Colonic mucosa (tissue), 4 donors: ENCODE results near the gene ANO7. TPM values are rescaled to one million over a fixed set of nuclear protein-coding genes. Genes with fewer than 3 reads are reported as not detected.

ENCODE experiments used
- DNase-seq: peaks from one replicate; pipeline ENCODE4 v3.0.0-alpha.2; 2020
- H3K27ac ChIP-seq: fragments of 200-600 bp; one replicate; pipeline ENCODE4 v1.8.0; 2021
- H3K27me3 ChIP-seq: fragments of 200-600 bp; one replicate; pipeline ENCODE4 v1.8.0; 2021
- H3K36me3 ChIP-seq: fragments of 200-600 bp; one replicate; pipeline ENCODE4 v1.8.0; 2021
- H3K4me1 ChIP-seq: fragments of 200-600 bp; one replicate; pipeline ENCODE4 v1.8.0; 2021; ENCODE audit warnings: mild to moderate bottlenecking
- H3K4me3 ChIP-seq: fragments of 200-600 bp; one replicate; pipeline ENCODE4 v1.8.0; 2021
- H3K9ac ChIP-seq, 2 donors: one replicate each; pipeline ENCODE4 v1.7.0; 2013; ENCODE audit warnings: control low read depth in 2 of 2, low read depth in 2 of 2, low read length in 2 of 2
- H3K9me3 ChIP-seq: fragments of 200-600 bp; one replicate; pipeline ENCODE4 v1.8.0; 2021
- CTCF ChIP-seq: fragments of 200-600 bp; IDR thresholded peaks from one replicate; pipeline ENCODE4 v1.8.0; 2022; ENCODE audit warnings: antibody characterized with exemption, mild to moderate bottlenecking
- intact Hi-C: fragments of 100-400 bp; cut with DNase I; formaldehyde crosslinking; loops from one replicate; pipeline ENCODE4 v1.14.1; 2022
- total RNA-seq, 2 donors: library from RNA; stranded (reverse); fragmentation: NEBNext Ultra II Directional in 1 of 2; extraction: Animal tissue kit (Norgen Biotek cat#: 25700) in 1 of 2; gene quantifications; one replicate each; pipeline ENCODE4 v1.2.1, GENCODE V29; 2021
- donor health status: healthy.
- donor health status: DM: no; HTN: no; CAD: no.
- donor health status: DM: no; HTN: no; CAD: no.

The ANO7 gene
- total RNA-seq, 2 donors from 2014 or later: 41.4 to 55.0 TPM

GRCh38 chr2:241271706-241272302 is 83.3 kb downstream of the ANO7 start:
- Histone ChIP-seq H3K9me3 (no peaks in the 10 kb centered on the region), H3K4me3 (peak overlapping the region; percentile 97), H3K27me3 (no peaks in the 10 kb centered on the region), H3K36me3 (no peaks in the 10 kb centered on the region), H3K27ac (peak overlapping the region; percentile 85), H3K9ac (peak overlapping the region; percentile 78 to 88), H3K4me1 (peaks cover 11% of the 10 kb centered on the region)
- TF ChIP-seq CTCF: no peak
- DNase-seq: peak; percentile 90
- intact Hi-C loops: loop anchor here (2.0 kb wide), 1 partner anchor 43 kb away; the partner anchor contains the start of genes HDLBP and SEPTIN2

GRCh38 chr2:241272303-241273209 is 84.1 kb downstream of the ANO7 start:
- Histone ChIP-seq H3K4me3 (peak overlapping the region; percentile 97), H3K4me1 (peaks cover 11% of the 10 kb centered on the region), H3K9ac (peak overlapping the region; percentile 78 to 88), H3K36me3 (no peaks in the 10 kb centered on the region), H3K9me3 (no peaks in the 10 kb centered on the region), H3K27ac (peak overlapping the region; percentile 85), H3K27me3 (no peaks in the 10 kb centered on the region)
- DNase-seq: peak; percentile 76
- TF ChIP-seq CTCF: no peak
- intact Hi-C loops: loop anchor here (2.0 kb wide), 1 partner anchor 42 kb away; the partner anchor contains the start of genes HDLBP and SEPTIN2

- Histone ChIP-seq H3K36me3 (no peaks in the 10 kb centered on the region), H3K9me3 (no peaks in the 10 kb centered on the region), H3K27ac (peak overlapping the region; percentile 85), H3K9ac (peak overlapping the region; percentile 62 to 88), H3K4me1 (peaks cover 11% of the 10 kb centered on the region), H3K27me3 (no peaks in the 10 kb centered on the region), H3K4me3 (peak overlapping the region; percentile 97)
- DNase-seq: no peak
- intact Hi-C loops: loop anchor here (2.0 kb wide), 1 partner anchor 41 kb away; the partner anchor contains the start of genes HDLBP and SEPTIN2
- TF ChIP-seq CTCF: no peak
Observed at GRCh38 chr2:241273210-241274020, 84.9 kb downstream of the ANO7 start.

GRCh38 chr2:241274127-241274526 is 85.7 kb downstream of the ANO7 start:
- Histone ChIP-seq H3K4me3 (no peak overlapping the region), H3K9ac (no peak overlapping the region), H3K9me3 (no peaks in the 10 kb centered on the region), H3K27me3 (no peaks in the 10 kb centered on the region), H3K36me3 (no peaks in the 10 kb centered on the region), H3K4me1 (peaks cover 11% of the 10 kb centered on the region), H3K27ac (no peak overlapping the region)
- DNase-seq: no peak
- intact Hi-C loops: no loop called here
- no peak for TF ChIP-seq CTCF

Other genes with a start within 250 kb of the ANO7 start
- gene SNED1, start 190.1 kb upstream of the ANO7 start, total RNA-seq: 1 to 10 TPM; 4.6 TPM
- 10 to 100 TPM; 20.2 to 25.5 TPM for gene MTERF4, start 86.4 kb upstream of the ANO7 start, total RNA-seq
- 10 to 100 TPM in 1 of 2 donors, 1 to 10 TPM in 1; 5.6 to 39.2 TPM for gene PASK, start 39.2 kb upstream of the ANO7 start, total RNA-seq
- 10 to 100 TPM; 74.7 to 77.8 TPM for gene PPP1R7, start 38.2 kb upstream of the ANO7 start, total RNA-seq
- gene HDLBP, start 127.0 kb downstream of the ANO7 start, total RNA-seq: 100 to 1,000 TPM; 483 to 625 TPM
- gene SEPTIN2, start 127.2 kb downstream of the ANO7 start, total RNA-seq: 100 to 1,000 TPM; 196 to 244 TPM
- gene FARP2, start 167.6 kb downstream of the ANO7 start, total RNA-seq: 100 to 1,000 TPM; 107 to 122 TPM